Activated naive CD4-positive, alpha-beta T cell treated with anti-CD3 and anti-CD28 coated beads, Interleukin-2, amount 10 ng/mL, durations not matched to agents 5 hours and 36 hours (primary cell): Measurements from ENCODE around the gene POU6F1. TPM values are rescaled to one million over a fixed set of nuclear protein-coding genes. Genes with fewer than 3 reads are reported as not detected.

Source experiments
- total RNA-seq, 2 experiments: library from RNA; stranded (reverse); gene quantifications; one replicate each; pipeline ENCODE4 v1.2.3, GENCODE V29; 2021

Gene POU6F1, protein sequence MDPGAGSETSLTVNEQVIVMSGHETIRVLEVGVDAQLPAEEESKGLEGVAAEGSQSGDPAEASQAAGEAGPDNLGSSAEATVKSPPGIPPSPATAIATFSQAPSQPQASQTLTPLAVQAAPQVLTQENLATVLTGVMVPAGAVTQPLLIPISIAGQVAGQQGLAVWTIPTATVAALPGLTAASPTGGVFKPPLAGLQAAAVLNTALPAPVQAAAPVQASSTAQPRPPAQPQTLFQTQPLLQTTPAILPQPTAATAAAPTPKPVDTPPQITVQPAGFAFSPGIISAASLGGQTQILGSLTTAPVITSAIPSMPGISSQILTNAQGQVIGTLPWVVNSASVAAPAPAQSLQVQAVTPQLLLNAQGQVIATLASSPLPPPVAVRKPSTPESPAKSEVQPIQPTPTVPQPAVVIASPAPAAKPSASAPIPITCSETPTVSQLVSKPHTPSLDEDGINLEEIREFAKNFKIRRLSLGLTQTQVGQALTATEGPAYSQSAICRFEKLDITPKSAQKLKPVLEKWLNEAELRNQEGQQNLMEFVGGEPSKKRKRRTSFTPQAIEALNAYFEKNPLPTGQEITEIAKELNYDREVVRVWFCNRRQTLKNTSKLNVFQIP
- 1 to 10 TPM; 3.7 to 5.8 TPM for total RNA-seq

DNA sequence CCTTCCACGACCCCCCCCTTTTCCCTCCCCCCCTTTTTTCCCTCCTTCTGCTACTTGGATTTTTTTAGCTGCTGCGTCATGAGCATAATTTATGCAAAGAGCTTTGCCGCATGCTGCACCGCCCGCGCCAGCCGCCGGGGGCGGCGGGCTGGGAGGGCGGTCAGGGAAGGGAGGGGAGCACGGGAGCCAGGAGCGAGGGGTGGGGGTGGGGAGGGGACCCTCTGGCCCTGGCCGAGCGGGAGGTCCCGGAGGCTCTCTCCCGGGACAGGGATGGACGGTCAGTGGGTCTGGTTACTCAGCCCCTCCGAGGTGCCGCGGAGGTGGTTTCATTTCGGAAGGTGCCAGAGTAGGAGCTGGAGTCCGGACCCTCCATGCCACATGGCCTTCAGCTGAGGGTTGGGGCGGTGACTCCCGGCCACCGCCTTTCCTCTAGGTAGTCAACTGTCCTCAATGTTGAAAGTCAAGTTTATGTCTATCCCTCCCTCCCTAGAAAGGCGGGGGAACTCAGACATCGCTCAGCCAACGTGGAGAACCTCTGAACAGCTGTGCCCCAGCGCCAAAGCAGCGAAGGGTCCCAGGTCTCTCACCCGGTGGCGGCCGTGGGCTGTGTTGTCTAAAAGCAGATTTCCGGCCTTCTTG lies at the start of gene POU6F1:
POU6F1 (minus strand) TSS at position 95 of the 639 bp plus-strand sequence. CDS start 11,226 bp downstream, outside the sequence.

DNA sequence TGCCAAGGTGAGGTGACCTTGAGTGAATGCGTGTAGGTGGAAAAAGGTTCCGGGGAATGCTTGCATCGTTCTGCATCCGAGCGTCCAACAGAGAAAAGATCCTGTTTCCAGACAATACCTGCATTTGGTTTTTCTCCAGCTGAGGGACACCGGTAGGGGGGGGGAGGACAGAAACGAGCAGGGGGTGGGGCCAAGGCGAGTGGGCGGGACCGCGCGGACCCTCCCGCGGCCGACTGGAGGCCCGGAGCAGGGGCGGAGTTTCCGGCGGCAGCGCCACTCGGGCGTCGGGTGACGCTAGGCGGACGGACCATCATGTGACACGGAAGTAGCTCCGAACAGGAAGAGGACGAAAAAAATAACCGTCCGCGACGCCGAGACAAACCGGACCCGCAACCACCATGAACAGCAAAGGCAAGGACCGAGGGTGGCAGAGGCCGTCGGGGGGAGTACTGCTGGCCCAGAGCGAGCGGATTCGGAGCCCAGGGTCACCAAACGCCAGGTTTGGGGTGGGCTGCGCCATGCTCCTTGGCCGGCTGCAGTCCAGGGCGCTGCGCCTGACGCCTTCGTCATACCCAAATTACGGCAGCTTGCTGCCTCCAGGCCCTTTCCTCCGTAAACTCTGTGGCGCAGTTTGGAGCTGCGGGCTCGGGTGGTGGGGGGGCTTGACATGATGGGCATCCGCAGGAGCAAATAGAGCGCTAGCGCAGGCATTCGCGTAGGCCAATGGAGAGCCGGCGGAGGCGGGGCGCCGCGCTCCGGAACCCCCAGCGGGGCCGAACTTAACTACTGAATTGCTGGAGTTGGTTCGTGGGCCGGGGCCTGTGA lies 20.9 kb upstream of the POU6F1 start, which contains the start of gene DAZAP2:
DAZAP2 (plus strand) TSS at position 317 of the 825 bp plus-strand sequence; CDS start at position 399, 82 bp downstream.

DNA sequence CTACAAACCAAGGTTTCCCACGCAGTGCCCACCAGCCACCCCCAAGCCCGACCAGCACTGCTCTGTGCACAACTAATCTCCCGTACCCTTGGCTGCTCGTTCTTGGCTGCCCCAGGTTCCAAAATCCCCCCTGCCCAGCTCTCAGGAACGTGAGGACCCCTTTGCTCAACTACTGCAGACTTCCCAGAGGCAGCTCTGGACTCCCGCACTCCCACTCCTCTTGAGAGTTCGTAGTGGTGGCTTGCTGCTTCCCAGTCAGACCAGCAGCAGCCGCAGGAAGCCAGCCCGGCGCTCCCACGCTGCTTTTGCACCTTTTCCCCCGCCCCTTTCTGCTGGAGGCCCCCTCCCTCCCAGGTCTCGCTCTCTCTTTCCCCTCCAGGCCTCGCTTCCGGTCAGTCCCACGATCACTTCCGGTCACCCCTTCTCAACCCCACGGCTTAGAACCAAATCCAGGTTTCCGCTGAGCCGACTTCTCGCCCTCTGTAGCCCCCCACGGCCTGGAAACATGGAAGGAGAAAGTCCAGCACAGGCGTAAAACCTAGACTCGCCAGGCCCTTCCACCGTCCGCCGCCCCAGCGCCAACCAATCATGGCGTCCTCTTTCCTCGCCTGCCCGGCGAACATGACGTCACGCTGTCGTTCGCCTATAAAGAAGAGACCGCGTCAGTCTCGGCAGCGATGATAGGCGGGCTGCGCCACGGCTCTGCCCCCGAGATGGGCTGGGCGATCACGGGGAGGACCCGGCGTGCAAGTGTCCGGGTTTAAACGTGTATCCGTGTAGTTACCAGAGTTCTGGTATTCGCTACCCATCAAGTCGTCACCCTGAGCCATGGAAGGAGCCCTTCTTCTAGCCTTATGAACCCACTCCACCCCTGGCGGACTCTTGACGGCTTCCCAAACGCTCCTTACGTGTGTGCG lies 45.1 kb downstream of the POU6F1 start, which contains the start of gene TFCP2:
TFCP2 (minus strand) TSS at position 621 of the 917 bp plus-strand sequence. CDS start 713 bp downstream, outside the sequence.

Other genes starting within 250 kb of the POU6F1 start
- 10 to 100 TPM; 35.0 to 38.9 TPM for gene SLC11A2, start 191.7 kb downstream of the POU6F1 start, total RNA-seq
- 10 to 100 TPM; 73.7 to 75.2 TPM for gene LETMD1, start 169.7 kb downstream of the POU6F1 start, total RNA-seq
- gene CSRNP2, start 134.5 kb downstream of the POU6F1 start, total RNA-seq = 10 to 100 TPM; 13.7 to 17.5 TPM
- 10 to 100 TPM; 33.6 to 37.9 TPM for gene TFCP2, start 44.9 kb downstream of the POU6F1 start, total RNA-seq
- 100 to 1,000 TPM; 232 to 242 TPM for gene DAZAP2, start 20.8 kb upstream of the POU6F1 start, total RNA-seq
- gene SMAGP, start 52.4 kb upstream of the POU6F1 start, total RNA-seq = 1 to 10 TPM; 2.6 to 3.1 TPM
- 100 to 1,000 TPM; 240 to 248 TPM for gene BIN2, start 106.1 kb upstream of the POU6F1 start, total RNA-seq
- gene CELA1, start 128.6 kb upstream of the POU6F1 start, total RNA-seq = under 1 TPM; 0.23 to 0.51 TPM
- 10 to 100 TPM; 15.4 to 16.3 TPM for gene GALNT6, start 173.3 kb upstream of the POU6F1 start, total RNA-seq
- 10 to 100 TPM in 1 of 2 experiments, 1 to 10 TPM in 1; 9.2 to 11.4 TPM for gene SLC4A8, start 206.8 kb upstream of the POU6F1 start, total RNA-seq